OCI-LY1 (cell line): ENCODE results near the gene TXNRD3.

Experiments used
- H2AFZ ChIP-seq: fragments of 200-600 bp; sonication (generic), shearing (Covaris generic); 2 replicates; pipeline ENCODE4 v1.6.0; 2014; ENCODE audit warnings: antibody characterized with exemption, mild to moderate bottlenecking, low read length
- H3F3A ChIP-seq: fragments of 200-600 bp; sonication (generic), shearing (Covaris generic); 2 replicates; pipeline ENCODE4 v1.6.0; 2014; ENCODE audit warnings: mild to moderate bottlenecking, antibody characterized with exemption, low read length, moderate library complexity; ENCODE audit not compliant: insufficient read depth
- H3K27ac ChIP-seq: fragments of 200-600 bp; sonication (generic); 2 replicates; pipeline ENCODE4 v1.5.1; 2014; ENCODE audit warnings: low read length, mixed run types, mild to moderate bottlenecking, low read depth; ENCODE audit not compliant: poor library complexity, severe bottlenecking
- H3K27me3 ChIP-seq: fragments of 200-600 bp; sonication (generic); 2 replicates; pipeline ENCODE4 v1.6.0; 2014; ENCODE audit warnings: antibody characterized with exemption, mild to moderate bottlenecking, low read length, moderate library complexity; ENCODE audit not compliant: insufficient read depth
- H3K36me3 ChIP-seq: fragments of 200-600 bp; sonication (generic); 2 replicates; pipeline ENCODE4 v1.6.1; 2014; ENCODE audit warnings: mild to moderate bottlenecking, antibody characterized with exemption, low read length, moderate library complexity, mixed read lengths; ENCODE audit not compliant: insufficient read depth
- H3K4me1 ChIP-seq: fragments of 200-600 bp; sonication (generic); 2 replicates; pipeline ENCODE4 v1.5.1; 2014; ENCODE audit warnings: mild to moderate bottlenecking, low read length, moderate library complexity; ENCODE audit not compliant: insufficient read depth, severe bottlenecking
- H3K4me2 ChIP-seq: fragments of 200-600 bp; sonication (generic), shearing (Covaris generic); 2 replicates; pipeline ENCODE4 v1.6.1; 2014; ENCODE audit warnings: low read length
- H3K4me3 ChIP-seq: fragments of 200-600 bp; sonication (generic); 2 replicates; pipeline ENCODE4 v1.5.1; 2014; ENCODE audit warnings: low read length, low read depth, mild to moderate bottlenecking, mixed read lengths; ENCODE audit not compliant: poor library complexity, severe bottlenecking
- H3K79me2 ChIP-seq: fragments of 200-600 bp; shearing (Covaris generic); 2 replicates; pipeline ENCODE4 v1.6.1; 2016; ENCODE audit warnings: mixed run types, low read length, mixed read lengths; ENCODE audit not compliant: insufficient read depth
- H3K9ac ChIP-seq: fragments of 200-600 bp; sonication (generic), shearing (Covaris generic); 2 replicates; pipeline ENCODE4 v1.6.1; 2014; ENCODE audit warnings: mild to moderate bottlenecking, low read length, mixed read lengths
- H3K9me2 ChIP-seq: fragments of 200-600 bp; sonication (generic), shearing (Covaris generic); 2 replicates; pipeline ENCODE4 v1.6.1; 2014; ENCODE audit warnings: low read depth, mild to moderate bottlenecking, low read length, mixed read lengths
- H3K9me3 ChIP-seq: fragments of 200-600 bp; shearing (Covaris generic); 2 replicates; pipeline ENCODE4 v1.6.1; 2014; ENCODE audit warnings: low read length, mixed read lengths
- H4K20me1 ChIP-seq: fragments of 200-600 bp; sonication (generic), shearing (Covaris generic); 2 replicates; pipeline ENCODE4 v1.6.0; 2016; ENCODE audit warnings: mild to moderate bottlenecking, low read length; ENCODE audit not compliant: insufficient read depth
- EZH2 ChIP-seq: fragments of 200-600 bp; sonication (generic), shearing (Covaris generic); IDR thresholded peaks from 2 replicates; pipeline ENCODE4 v1.8.0; 2017; ENCODE audit warnings: borderline replicate concordance, mixed run types, mild to moderate bottlenecking, antibody characterized with exemption, low read length, moderate library complexity, mixed read lengths
- TF ChIP-seq, protein P1 (sequence below): fragments of 200-600 bp; sonication (generic), shearing (Covaris generic); IDR thresholded peaks from 2 replicates; pipeline ENCODE4 v1.5.1; 2017; ENCODE audit warnings: mild to moderate bottlenecking, antibody characterized with exemption, low read length, moderate library complexity, mixed read lengths

The TXNRD3 gene

DNA sequence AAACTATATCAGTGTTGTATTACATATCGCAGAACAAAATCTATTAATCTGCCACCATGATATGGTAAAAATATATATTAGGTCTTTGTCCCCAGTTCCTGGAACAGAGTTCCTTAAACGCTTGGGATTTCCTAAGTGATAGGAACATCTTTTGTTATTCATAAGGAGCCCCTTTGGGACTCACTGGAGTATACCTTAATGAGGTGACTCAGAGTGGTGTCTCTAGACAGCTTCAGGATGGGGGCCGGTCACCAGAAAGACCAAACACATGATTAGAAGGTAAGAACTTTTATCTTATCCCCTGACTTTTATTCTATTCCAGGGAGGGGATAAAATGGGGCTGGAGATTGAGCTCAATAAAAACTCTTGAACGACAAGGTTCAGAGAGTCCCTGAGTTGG is 36.8 kb upstream of the TXNRD3 start:
- Histone ChIP-seq H3K9me3 (no peaks in the 10 kb centered on the region), H3K9ac (no peak overlapping the region), H3K4me1 (no peaks in the 10 kb centered on the region), H3K27ac (no peak overlapping the region), H3K36me3 (no peaks in the 10 kb centered on the region), H3K9me2 (no peaks in the 10 kb centered on the region), H3K4me2 (no peak overlapping the region), H3F3A (no peaks in the 10 kb centered on the region), H3K27me3 (no peaks in the 10 kb centered on the region), H4K20me1 (no peaks in the 10 kb centered on the region), H2AFZ (no peak overlapping the region), H3K79me2 (no peaks in the 10 kb centered on the region), H3K4me3 (no peak overlapping the region)
- TF ChIP-seq, protein P1, sequence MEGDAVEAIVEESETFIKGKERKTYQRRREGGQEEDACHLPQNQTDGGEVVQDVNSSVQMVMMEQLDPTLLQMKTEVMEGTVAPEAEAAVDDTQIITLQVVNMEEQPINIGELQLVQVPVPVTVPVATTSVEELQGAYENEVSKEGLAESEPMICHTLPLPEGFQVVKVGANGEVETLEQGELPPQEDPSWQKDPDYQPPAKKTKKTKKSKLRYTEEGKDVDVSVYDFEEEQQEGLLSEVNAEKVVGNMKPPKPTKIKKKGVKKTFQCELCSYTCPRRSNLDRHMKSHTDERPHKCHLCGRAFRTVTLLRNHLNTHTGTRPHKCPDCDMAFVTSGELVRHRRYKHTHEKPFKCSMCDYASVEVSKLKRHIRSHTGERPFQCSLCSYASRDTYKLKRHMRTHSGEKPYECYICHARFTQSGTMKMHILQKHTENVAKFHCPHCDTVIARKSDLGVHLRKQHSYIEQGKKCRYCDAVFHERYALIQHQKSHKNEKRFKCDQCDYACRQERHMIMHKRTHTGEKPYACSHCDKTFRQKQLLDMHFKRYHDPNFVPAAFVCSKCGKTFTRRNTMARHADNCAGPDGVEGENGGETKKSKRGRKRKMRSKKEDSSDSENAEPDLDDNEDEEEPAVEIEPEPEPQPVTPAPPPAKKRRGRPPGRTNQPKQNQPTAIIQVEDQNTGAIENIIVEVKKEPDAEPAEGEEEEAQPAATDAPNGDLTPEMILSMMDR: no peak
- no peak for TF ChIP-seq EZH2

DNA sequence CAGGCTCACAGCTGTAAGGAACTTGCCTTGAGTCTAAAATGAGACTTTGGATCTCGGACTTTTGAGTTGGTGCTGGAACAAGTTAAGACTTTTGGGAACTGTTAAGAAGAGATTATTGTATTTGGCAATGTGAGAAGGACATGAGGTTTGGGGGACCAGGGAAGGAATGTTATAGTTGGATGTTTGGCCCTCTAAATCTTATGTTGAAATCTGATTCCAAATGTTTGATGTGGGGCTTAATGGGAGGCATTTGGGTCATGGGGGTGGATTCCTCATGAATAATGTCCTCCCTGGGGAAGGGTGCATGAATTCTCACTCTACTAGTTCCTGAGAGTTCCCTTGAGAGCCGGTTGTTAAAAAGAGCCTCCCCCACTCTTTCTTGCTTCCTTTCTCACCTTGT is 30.6 kb upstream of the TXNRD3 start:
- H3F3A ChIP-seq: no peaks in the 10 kb centered on the region
- no peak overlapping the region for H3K9ac ChIP-seq
- H3K27ac ChIP-seq: no peak overlapping the region
- H3K79me2 ChIP-seq: no peaks in the 10 kb centered on the region
- no peaks in the 10 kb centered on the region for H3K27me3 ChIP-seq
- H4K20me1 ChIP-seq: no peaks in the 10 kb centered on the region
- no peak overlapping the region for H3K4me3 ChIP-seq
- no peaks in the 10 kb centered on the region for H3K36me3 ChIP-seq
- TF ChIP-seq EZH2: no peak
- TF ChIP-seq, protein P1: no peak
- H3K4me1 ChIP-seq: no peaks in the 10 kb centered on the region
- no peak overlapping the region for H3K4me2 ChIP-seq
- H3K9me2 ChIP-seq: no peaks in the 10 kb centered on the region
- H3K9me3 ChIP-seq: no peaks in the 10 kb centered on the region
- H2AFZ ChIP-seq: no peak overlapping the region

DNA sequence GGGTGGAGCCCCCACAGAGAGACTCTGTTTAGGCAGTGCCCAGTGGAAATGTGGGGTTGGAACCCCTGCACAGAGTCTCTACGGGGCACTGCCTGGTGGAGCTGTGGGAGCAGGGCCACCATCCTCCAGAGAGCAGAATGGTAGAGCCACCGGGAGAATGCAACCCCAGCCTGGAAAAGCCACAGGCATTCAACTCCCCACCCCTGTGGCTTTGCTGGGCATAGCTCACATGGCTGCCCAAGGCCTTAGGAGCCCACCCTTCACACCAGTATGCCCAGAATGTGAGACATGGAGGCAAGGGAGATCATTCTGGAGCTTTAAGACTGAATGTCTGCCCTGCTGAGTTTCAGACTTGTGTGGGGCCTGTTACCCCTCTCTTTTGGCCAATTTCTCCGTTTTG is 30.1 kb upstream of the TXNRD3 start:
- H3K4me1 ChIP-seq: no peaks in the 10 kb centered on the region
- no peak overlapping the region for H3K4me3 ChIP-seq
- no peak for TF ChIP-seq EZH2
- TF ChIP-seq, protein P1: no peak
- H3K4me2 ChIP-seq: no peak overlapping the region
- no peaks in the 10 kb centered on the region for H3K36me3 ChIP-seq
- H2AFZ ChIP-seq: no peak overlapping the region
- H3K79me2 ChIP-seq: no peaks in the 10 kb centered on the region
- no peak overlapping the region for H3K27ac ChIP-seq
- no peaks in the 10 kb centered on the region for H3K9me3 ChIP-seq
- no peaks in the 10 kb centered on the region for H3F3A ChIP-seq
- no peaks in the 10 kb centered on the region for H4K20me1 ChIP-seq
- no peaks in the 10 kb centered on the region for H3K27me3 ChIP-seq
- no peak overlapping the region for H3K9ac ChIP-seq
- no peaks in the 10 kb centered on the region for H3K9me2 ChIP-seq
